ENCODE results near the gene OTOGL. TPM values are rescaled to one million over a fixed set of nuclear protein-coding genes. Genes with fewer than 3 reads are reported as not detected.

Gene OTOGL
- total RNA-seq, 2 donors from 2014 or later, result 0.59 to 0.74 TPM

DNA sequence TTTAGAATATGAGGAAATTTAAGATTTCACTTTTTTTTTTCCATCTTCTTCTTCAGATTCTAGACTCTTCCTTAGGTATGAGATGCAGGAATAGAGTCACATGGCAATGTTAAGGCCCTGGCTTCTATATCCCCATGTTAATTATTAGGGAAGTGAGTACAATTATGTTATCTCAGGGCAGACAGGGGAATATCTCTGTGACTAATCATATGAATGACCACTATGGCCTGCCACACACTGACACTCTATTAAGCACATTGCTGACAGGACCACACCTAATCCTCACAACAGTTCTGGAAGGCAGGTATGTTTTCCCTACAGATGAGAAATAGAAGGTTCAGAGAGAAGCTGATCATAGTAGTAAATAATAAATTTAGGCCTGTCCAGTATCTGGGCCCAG, 275.3 kb downstream of the OTOGL start:
- no peak overlapping the region for H3K4me3 ChIP-seq
- TF ChIP-seq POLR2AphosphoS5 (IDR thresholded peaks at IDR 0.05) (no peak), POLR2A (IDR thresholded peaks at IDR 0.05) (no peak)
- TF ChIP-seq, protein P1, sequence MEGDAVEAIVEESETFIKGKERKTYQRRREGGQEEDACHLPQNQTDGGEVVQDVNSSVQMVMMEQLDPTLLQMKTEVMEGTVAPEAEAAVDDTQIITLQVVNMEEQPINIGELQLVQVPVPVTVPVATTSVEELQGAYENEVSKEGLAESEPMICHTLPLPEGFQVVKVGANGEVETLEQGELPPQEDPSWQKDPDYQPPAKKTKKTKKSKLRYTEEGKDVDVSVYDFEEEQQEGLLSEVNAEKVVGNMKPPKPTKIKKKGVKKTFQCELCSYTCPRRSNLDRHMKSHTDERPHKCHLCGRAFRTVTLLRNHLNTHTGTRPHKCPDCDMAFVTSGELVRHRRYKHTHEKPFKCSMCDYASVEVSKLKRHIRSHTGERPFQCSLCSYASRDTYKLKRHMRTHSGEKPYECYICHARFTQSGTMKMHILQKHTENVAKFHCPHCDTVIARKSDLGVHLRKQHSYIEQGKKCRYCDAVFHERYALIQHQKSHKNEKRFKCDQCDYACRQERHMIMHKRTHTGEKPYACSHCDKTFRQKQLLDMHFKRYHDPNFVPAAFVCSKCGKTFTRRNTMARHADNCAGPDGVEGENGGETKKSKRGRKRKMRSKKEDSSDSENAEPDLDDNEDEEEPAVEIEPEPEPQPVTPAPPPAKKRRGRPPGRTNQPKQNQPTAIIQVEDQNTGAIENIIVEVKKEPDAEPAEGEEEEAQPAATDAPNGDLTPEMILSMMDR (IDR thresholded peaks at IDR 0.05), result no peak
- H3K27me3 ChIP-seq (replicated peaks; ENCODE audit: insufficient read depth), result no peaks in the 10 kb centered on the region
- no peak for DNase-seq (ENCODE audit: low spot score)
- no peaks in the 10 kb centered on the region for H3K4me1 ChIP-seq (replicated peaks)
- H3K9me3 ChIP-seq, result no peaks in the 10 kb centered on the region
- no peak overlapping the region for H3K27ac ChIP-seq
- no peaks in the 10 kb centered on the region for H3K36me3 ChIP-seq
- intact Hi-C loops (cut with DNase I), result no loop called here

DNA sequence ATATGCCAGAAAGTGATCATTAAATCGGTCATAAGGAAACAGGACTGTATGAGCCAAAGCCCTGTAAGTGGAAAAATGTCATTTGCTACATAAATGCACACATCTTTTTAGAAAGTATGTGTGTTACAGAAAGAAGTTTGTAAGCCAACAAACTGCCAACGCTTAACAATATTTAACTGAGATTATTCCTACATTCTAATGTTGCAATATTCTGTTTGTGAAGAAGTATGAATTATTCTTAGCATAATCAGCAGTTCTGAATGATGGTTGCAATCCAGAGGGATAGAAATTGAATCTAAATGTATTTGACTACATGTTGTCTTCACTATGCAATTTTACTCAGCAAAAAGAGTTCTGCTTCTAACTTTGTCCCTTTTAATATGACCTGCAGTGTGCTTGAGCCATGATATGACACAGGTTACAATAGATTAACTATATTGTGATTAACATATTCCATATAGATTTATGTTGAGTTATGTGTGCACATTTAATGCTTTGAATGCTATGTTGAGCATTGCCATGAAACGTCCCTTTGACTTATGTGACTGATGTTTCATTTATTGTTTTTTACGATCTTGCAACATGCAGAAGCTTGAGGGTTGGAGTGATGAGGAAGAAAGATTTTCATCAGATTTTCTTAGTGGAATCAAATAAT, 277.9 kb downstream of the OTOGL start:
- no peak for DNase-seq (ENCODE audit: low spot score)
- intact Hi-C loops (cut with DNase I), result no loop called here
- H3K4me3 ChIP-seq, result no peak overlapping the region
- 68% methylated on average over 4 of the region's 4 CpGs for WGBS
- H3K27me3 ChIP-seq (replicated peaks; ENCODE audit: insufficient read depth), result no peaks in the 10 kb centered on the region
- H3K36me3 ChIP-seq, result no peaks in the 10 kb centered on the region
- TF ChIP-seq, protein P1 (IDR thresholded peaks at IDR 0.05), result no peak
- TF ChIP-seq POLR2A (IDR thresholded peaks at IDR 0.05) (no peak), POLR2AphosphoS5 (IDR thresholded peaks at IDR 0.05) (no peak)
- H3K27ac ChIP-seq, result no peak overlapping the region
- H3K9me3 ChIP-seq, result no peaks in the 10 kb centered on the region
- H3K4me1 ChIP-seq (replicated peaks), result no peaks in the 10 kb centered on the region

DNA sequence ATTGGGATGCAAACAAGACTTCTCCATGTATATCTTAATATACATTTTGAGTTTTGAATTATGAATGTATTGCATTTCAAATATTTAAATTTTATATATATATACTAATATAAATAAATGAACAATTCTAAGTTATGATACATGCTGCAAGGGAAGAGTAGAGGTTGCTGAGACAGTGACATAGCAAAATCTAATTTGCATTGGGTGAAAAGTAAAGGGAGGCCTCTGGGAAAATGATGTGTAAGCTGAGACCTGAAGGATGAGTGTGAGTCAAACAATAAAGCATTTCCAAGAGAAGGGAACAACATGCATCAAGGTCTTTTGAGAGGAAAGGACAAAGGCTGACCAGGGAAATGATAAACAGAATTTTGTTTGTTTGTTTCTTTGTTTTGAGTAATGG, 281.8 kb downstream of the OTOGL start:
- no peak overlapping the region for H3K4me3 ChIP-seq
- H3K4me1 ChIP-seq (replicated peaks), result no peaks in the 10 kb centered on the region
- DNase-seq (ENCODE audit: low spot score), result no peak
- TF ChIP-seq, protein P1 (IDR thresholded peaks at IDR 0.05), result no peak
- TF ChIP-seq POLR2A (IDR thresholded peaks at IDR 0.05) (no peak), POLR2AphosphoS5 (IDR thresholded peaks at IDR 0.05) (no peak)
- H3K27ac ChIP-seq, result no peak overlapping the region
- H3K27me3 ChIP-seq (replicated peaks; ENCODE audit: insufficient read depth), result no peaks in the 10 kb centered on the region
- H3K36me3 ChIP-seq, result no peaks in the 10 kb centered on the region
- H3K9me3 ChIP-seq, result no peaks in the 10 kb centered on the region
- intact Hi-C loops (cut with DNase I), result no loop called here

DNA sequence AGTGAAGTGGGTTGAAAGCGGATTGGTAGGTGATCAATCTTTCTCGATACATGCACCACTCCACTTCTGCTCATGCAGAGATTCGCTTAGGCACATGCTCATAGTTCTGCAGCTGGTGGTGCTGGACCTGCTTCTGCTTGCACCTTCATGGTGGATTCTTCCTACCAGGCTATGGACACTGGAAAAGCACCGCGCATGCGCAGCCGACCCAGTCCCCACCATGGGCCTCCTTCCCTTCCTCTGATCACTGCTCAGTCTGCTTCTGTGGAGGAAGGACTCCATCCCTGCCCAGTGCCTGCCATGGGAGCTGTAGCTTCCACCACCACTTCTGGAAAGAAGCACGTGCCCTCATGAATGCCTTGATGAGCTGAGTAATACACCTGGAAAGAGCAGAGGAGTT, 282.9 kb downstream of the OTOGL start:
- intact Hi-C loops (cut with DNase I), result no loop called here
- Histone ChIP-seq H3K4me3 (no peak overlapping the region), H3K4me1 (replicated peaks) (no peaks in the 10 kb centered on the region), H3K27ac (no peak overlapping the region), H3K36me3 (no peaks in the 10 kb centered on the region), H3K9me3 (no peaks in the 10 kb centered on the region), H3K27me3 (replicated peaks; ENCODE audit: insufficient read depth) (no peaks in the 10 kb centered on the region)
- TF ChIP-seq POLR2AphosphoS5 (IDR thresholded peaks at IDR 0.05) (no peak), POLR2A (IDR thresholded peaks at IDR 0.05) (no peak)
- TF ChIP-seq, protein P1 (IDR thresholded peaks at IDR 0.05), result no peak
- WGBS, result 98% methylated on average over 8 of the region's 8 CpGs
- no peak for DNase-seq (ENCODE audit: low spot score)

DNA sequence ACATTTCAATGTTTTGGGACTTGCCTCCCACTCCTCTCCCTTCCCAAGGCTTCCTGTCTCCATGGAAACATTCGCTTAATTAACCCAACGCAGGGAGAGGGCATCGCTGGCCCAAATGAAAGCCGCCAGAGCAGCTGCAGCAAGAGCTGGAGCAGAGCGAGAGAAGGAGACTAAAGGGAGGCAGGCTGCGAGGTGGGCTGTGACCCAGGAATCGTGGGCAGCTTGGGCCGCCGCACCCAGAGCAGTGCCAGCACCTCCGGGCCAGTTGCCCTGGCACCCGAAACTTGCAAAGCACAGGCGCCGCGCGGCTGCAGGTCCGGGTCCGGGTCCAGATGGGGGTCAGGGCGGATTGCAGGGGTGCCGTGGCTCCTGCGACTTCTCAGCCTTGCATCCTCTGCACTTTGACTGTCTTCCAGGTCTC, 301.2 kb downstream of the OTOGL start:
- no peak overlapping the region for H3K4me3 ChIP-seq
- H3K4me1 ChIP-seq (replicated peaks), result no peaks in the 10 kb centered on the region
- intact Hi-C loops (cut with DNase I), result no loop called here
- TF ChIP-seq POLR2AphosphoS5 (IDR thresholded peaks at IDR 0.05) (no peak), POLR2A (IDR thresholded peaks at IDR 0.05) (no peak)
- TF ChIP-seq, protein P1 (IDR thresholded peaks at IDR 0.05), result no peak
- no peaks in the 10 kb centered on the region for H3K27me3 ChIP-seq (replicated peaks; ENCODE audit: insufficient read depth)
- no peak for DNase-seq (ENCODE audit: low spot score)
- H3K27ac ChIP-seq, result no peak overlapping the region
- WGBS, result 22% methylated on average over 20 of the region's 20 CpGs
- H3K36me3 ChIP-seq, result no peaks in the 10 kb centered on the region
- no peaks in the 10 kb centered on the region for H3K9me3 ChIP-seq
